Esophagus squamous epithelium (tissue), 4 donors: ENCODE measurements around the gene HIPK1.

Experiments
- CTCF ChIP-seq, 6 experiments: fragments of 450-650 bp in 4 of 6; fragments of 200-600 bp in 2 of 6; sonication (generic) in 2 of 6; IDR thresholded peaks; one replicate each; pipeline ENCODE4 v1.5.1; 2016 to 2019; ENCODE audit warnings: antibody characterized with exemption in 6 of 6, mild to moderate bottlenecking in 4 of 6, moderate library complexity in 4 of 6
- POLR2A ChIP-seq, 4 donors: fragments of 450-650 bp; IDR thresholded peaks; one replicate each; pipeline ENCODE4 v1.6.1; 2017; ENCODE audit warnings: antibody characterized with exemption in 4 of 4, mild to moderate bottlenecking in 4 of 4, moderate library complexity in 3 of 4

GRCh38 chr1:113881661-113882060 is 47.5 kb upstream of the HIPK1 start:
- TF ChIP-seq CTCF (IDR thresholded peaks at IDR 0.05) (no peak), POLR2A (IDR thresholded peaks at IDR 0.05) (no peak)
